Stomach (tissue), 4 donors: ENCODE measurements around the gene KIAA0513.

Experiments
- CTCF ChIP-seq, 7 experiments: fragments of 450-650 bp in 4 of 7; fragments of 200-600 bp in 3 of 7; sonication (generic) in 3 of 7; IDR thresholded peaks; one replicate each; pipeline ENCODE4 v1.5.1; 2016 to 2019; ENCODE audit warnings: antibody characterized with exemption in 7 of 7, control low read depth in 2 of 7, mild to moderate bottlenecking in 1 of 7
- EP300 ChIP-seq: sonication (generic); formaldehyde crosslinking; IDR thresholded peaks from one replicate; pipeline ENCODE4 v1.6.1; 2017; ENCODE audit warnings: antibody characterized with exemption

- no peak for TF ChIP-seq CTCF (IDR thresholded peaks at IDR 0.05)
- TF ChIP-seq EP300 = no peak
Observed at GRCh38 chr16:85139881-85140339, 112.3 kb downstream of the KIAA0513 start.
